ENCODE results near the gene PI4KA.
"Not testable (repeated sequence)": the region's sequence is repeated elsewhere in the genome, so short reads cannot be mapped to it uniquely, and the experiment has no call there.

The PI4KA gene

DNA sequence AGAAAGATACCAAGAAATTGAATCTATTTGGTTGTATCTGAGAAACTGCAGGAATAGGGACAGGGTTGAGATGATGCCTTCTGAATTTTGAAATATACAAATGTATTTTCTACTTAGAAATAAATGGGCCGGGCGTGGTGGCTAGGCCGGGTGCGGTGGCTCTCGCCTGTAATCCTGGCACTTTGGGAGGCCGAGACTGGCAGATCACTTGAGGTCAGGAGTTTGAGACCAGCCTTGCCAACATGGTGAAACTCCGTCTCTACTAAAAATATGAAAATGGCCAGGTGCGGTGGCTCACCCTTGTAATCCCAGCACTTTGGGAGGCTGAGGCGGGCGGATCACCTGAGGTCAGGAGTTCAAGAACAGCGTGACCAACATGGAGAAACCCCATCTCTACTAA is 172.8 kb downstream of the PI4KA start:
- H3K4me3 ChIP-seq (ENCODE audit: low read length); DNase-seq (ENCODE audit: low read depth): not testable (repeated sequence)

DNA sequence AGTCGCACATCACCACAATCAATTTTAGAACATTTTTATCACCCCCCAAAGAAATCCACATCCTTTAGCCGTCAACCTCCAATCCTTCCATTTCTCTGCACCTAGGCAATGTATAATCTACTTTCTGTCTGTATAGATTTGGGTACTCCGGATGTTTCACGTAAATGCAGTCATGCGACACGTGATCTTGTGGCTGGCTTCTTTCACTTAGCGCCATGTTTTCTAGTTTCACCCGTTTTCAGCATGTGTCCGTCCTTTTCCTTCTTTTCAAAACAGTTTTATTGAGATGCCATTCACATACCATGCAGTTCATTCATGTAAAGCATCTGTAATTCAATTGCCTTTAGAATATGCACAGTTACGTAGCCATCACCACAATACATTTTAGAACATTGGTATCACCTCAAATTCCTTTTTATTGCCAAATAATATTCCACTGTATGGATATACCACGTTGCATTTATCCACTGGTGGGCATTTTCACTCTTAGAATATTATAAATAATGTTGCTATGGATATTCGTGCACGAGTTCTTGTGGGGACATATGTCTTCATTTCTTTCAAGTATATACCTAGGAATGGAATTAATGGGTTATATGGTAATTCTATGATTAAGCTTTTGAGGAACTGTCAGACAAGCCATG is 179.7 kb downstream of the PI4KA start:
- H3K4me3 ChIP-seq (ENCODE audit: low read length); DNase-seq (ENCODE audit: low read depth): not testable (repeated sequence)

DNA sequence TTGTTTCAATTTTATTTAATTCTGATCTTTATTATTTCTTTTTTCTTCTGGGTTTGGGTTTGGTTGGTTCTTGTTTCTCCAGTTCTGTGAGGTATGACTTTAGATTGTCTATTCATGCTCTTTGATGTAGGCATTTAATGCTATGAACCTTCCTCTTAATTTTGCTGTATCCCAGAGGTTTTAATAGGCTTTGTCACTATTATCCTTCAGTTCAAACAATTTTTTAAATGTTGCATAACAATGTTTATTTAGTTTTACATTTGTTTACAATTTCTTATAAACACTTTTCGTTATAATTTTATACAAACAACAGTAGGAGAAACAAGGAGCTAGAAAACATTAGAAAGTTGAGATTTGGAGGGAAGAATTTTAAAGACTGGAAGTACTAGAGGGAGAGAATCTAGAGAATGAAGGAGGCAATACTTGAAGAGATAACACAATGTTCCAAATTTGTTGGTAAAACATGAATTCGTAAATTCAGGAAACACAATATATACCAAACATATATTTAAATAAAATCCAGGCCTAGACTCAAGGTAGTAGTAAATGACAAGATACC is 180.8 kb downstream of the PI4KA start:
- TF ChIP-seq, protein P1, sequence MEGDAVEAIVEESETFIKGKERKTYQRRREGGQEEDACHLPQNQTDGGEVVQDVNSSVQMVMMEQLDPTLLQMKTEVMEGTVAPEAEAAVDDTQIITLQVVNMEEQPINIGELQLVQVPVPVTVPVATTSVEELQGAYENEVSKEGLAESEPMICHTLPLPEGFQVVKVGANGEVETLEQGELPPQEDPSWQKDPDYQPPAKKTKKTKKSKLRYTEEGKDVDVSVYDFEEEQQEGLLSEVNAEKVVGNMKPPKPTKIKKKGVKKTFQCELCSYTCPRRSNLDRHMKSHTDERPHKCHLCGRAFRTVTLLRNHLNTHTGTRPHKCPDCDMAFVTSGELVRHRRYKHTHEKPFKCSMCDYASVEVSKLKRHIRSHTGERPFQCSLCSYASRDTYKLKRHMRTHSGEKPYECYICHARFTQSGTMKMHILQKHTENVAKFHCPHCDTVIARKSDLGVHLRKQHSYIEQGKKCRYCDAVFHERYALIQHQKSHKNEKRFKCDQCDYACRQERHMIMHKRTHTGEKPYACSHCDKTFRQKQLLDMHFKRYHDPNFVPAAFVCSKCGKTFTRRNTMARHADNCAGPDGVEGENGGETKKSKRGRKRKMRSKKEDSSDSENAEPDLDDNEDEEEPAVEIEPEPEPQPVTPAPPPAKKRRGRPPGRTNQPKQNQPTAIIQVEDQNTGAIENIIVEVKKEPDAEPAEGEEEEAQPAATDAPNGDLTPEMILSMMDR (conservative IDR thresholded peaks at IDR 0.05; ENCODE audit: low read length) = no peak
- DNase-seq (ENCODE audit: low read depth) = no peak
- H3K4me3 ChIP-seq (ENCODE audit: low read length) = no peak overlapping the region

DNA sequence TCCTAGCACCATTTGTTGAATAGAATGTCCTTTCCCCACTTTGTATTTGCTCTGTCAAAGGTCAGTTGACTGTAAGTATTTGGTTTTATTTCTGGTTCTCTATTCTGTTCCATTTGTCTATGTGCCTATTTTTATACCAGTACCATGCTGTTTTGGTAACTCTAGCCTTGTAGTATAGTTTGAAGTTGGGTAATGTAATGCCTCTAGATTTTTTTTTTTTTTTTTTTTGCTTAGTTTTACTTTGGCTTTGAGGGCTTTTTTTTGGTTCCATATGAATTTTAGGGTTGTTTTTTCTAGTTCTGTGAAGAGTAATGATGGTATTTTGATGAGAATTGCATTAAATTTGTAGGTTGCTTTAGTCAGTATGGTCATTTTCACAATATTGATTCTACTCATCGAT is 183.0 kb downstream of the PI4KA start:
- not testable (repeated sequence) for H3K4me3 ChIP-seq (ENCODE audit: low read length); DNase-seq (ENCODE audit: low read depth)

DNA sequence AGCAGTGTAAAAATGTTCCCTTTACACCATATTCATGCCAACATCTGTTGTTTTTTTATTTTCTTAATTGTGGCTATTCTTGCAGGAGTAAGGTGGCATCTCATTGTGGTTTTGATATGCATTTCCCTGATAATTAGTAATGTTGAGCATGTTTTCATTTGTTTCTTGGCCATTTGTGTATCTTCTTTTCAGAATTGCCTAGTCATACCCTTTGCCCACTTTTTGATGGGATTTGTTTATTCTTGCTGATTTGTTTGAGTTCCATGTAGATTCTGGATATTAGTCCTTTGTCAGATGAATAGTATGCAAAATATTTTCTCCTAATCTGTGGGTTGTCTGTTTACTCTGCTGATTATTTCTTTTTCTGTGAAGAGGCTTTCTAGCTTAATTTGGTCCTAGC is 183.6 kb downstream of the PI4KA start:
- DNase-seq (ENCODE audit: low read depth) = no peak
- TF ChIP-seq, protein P1 (conservative IDR thresholded peaks at IDR 0.05; ENCODE audit: low read length) = no peak
- H3K4me3 ChIP-seq (ENCODE audit: low read length) = no peak overlapping the region

DNA sequence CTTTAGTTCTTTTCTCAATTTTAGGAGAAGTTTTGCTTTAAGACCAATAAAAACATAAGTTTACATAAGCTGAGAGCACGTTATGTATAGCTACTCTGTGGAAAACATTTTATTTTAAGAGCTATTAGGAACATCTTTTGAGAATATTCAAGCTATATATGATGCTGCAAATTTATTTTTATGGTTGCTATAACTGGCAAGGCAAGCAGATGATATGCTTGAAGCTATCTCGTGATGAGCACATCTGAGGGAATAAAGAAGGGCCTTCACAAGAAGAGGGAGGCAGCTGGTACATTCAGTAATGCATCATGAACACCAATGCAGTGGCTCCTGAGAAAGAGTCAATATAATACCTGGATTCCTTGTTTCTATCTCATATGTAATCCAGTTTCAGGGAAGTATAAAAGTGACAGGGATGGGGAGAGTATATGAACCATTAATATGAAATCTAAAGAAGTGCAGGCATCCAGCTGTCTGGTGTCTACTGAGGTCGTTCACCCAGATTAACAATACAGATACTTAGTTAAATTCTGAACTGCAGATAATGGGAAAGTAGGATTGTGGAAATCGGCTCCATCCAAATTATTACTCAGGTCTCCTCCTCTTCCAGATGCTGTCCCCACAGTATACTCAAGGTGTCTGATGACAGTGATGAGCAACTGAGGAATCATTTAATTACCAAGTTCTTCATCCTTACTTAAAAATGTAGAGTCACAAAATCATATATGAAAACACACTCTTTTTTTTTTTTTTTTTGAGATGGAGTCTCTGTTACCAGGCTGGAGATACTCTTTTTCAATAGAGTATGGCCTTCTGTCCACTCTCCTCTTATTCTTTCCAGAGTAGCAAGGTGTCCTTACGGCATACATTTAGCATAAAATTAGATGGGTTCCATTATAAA is 185.1 kb downstream of the PI4KA start:
- no peak overlapping the region for H3K4me3 ChIP-seq (ENCODE audit: low read length)
- TF ChIP-seq, protein P1 (conservative IDR thresholded peaks at IDR 0.05; ENCODE audit: low read length) = no peak
- DNase-seq (ENCODE audit: low read depth) = no peak

DNA sequence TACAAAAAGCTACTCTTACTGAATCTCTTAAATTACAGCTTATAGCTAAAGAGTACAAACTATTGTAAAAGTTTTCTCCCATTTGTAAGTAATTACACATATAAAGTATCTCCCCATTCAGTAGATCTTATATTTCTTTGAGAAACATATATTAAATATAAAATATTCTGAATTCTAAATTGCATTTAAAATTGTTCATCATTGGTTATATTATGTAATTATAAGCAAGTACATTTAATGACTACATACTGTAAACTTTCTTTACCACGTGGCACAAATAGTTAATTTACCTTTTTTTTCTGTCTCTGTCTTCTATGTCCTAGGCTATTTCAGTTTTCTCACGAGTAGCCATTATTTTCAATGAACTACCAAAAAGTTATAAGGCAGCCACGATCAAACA is 185.9 kb downstream of the PI4KA start:
- DNase-seq (ENCODE audit: low read depth) = no peak
- TF ChIP-seq, protein P1 (conservative IDR thresholded peaks at IDR 0.05; ENCODE audit: low read length) = no peak
- no peak overlapping the region for H3K4me3 ChIP-seq (ENCODE audit: low read length)

DNA sequence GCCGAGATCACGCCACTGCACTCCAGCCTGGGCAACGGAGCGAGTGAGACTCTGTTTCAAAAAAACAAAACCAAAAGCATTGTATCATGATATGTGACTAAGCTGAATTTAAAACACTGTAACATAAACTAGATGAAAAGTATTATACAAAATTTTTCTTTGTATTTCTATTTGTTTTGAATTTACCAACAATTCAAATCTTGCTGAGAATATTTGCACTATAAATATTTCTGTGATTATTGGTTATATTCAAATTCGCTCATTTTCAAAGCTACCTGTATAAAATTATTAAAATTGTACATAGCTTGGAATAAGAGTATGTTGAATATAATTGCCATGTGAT is 186.6 kb downstream of the PI4KA start:
- TF ChIP-seq, protein P1 (conservative IDR thresholded peaks at IDR 0.05; ENCODE audit: low read length) = no peak
- H3K4me3 ChIP-seq (ENCODE audit: low read length) = no peak overlapping the region
- DNase-seq (ENCODE audit: low read depth) = no peak

All from AG10803 (cell line).